Measurements from ENCODE around the gene GSTM2.

GRCh38 chr1:109671067-109671466, 3.2 kb downstream of the GSTM2 start:
- TF ChIP-seq, protein P1, sequence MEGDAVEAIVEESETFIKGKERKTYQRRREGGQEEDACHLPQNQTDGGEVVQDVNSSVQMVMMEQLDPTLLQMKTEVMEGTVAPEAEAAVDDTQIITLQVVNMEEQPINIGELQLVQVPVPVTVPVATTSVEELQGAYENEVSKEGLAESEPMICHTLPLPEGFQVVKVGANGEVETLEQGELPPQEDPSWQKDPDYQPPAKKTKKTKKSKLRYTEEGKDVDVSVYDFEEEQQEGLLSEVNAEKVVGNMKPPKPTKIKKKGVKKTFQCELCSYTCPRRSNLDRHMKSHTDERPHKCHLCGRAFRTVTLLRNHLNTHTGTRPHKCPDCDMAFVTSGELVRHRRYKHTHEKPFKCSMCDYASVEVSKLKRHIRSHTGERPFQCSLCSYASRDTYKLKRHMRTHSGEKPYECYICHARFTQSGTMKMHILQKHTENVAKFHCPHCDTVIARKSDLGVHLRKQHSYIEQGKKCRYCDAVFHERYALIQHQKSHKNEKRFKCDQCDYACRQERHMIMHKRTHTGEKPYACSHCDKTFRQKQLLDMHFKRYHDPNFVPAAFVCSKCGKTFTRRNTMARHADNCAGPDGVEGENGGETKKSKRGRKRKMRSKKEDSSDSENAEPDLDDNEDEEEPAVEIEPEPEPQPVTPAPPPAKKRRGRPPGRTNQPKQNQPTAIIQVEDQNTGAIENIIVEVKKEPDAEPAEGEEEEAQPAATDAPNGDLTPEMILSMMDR (IDR thresholded peaks at IDR 0.05) = no peak
- TF ChIP-seq POLR2A (IDR thresholded peaks at IDR 0.05) = no peak

Data from heart left ventricle (tissue), 13 donors.